ENCODE measurements around the gene DNAJC11.

Gene DNAJC11

GRCh38 chr1:6614019-6614928 is 87.3 kb downstream of the DNAJC11 start:
- TF ChIP-seq ZNF274 (IDR thresholded peaks at IDR 0.05; ENCODE audit: low read depth, low read length): no peak
- H3K4me3 ChIP-seq (ENCODE audit: low read length): peak overlapping the region; percentile 93

GRCh38 chr1:6613361-6614018 is 88.1 kb downstream of the DNAJC11 start, which contains the start of gene PHF13:
Gene PHF13 (plus strand): TSS chr1:6613731. CDS start chr1:6614067, 336 bp downstream.
- TF ChIP-seq ZNF274 (IDR thresholded peaks at IDR 0.05; ENCODE audit: low read depth, low read length): no peak
- H3K4me3 ChIP-seq (ENCODE audit: low read length): peak within 1 kb of the TSS; percentile 93

GRCh38 chr1:6612641-6613360 is 88.8 kb downstream of the DNAJC11 start:
- peak overlapping the region; percentile 65 for H3K4me3 ChIP-seq (ENCODE audit: low read length)
- TF ChIP-seq ZNF274 (IDR thresholded peaks at IDR 0.05; ENCODE audit: low read depth, low read length): no peak

GRCh38 chr1:6603915-6604558 is 97.6 kb downstream of the DNAJC11 start:
- TF ChIP-seq ZNF274 (IDR thresholded peaks at IDR 0.05; ENCODE audit: low read depth, low read length): no peak
- H3K4me3 ChIP-seq (ENCODE audit: low read length): peak overlapping the region; percentile 71; the same call in 1 of the 2 replicates

GRCh38 chr1:6603238-6603914 is 98.2 kb downstream of the DNAJC11 start:
- H3K4me3 ChIP-seq (ENCODE audit: low read length): peak overlapping the region; percentile 71
- no peak for TF ChIP-seq ZNF274 (IDR thresholded peaks at IDR 0.05; ENCODE audit: low read depth, low read length)

- H3K4me3 ChIP-seq (ENCODE audit: low read length): peak within 1 kb of the TSS; percentile 71
- no peak for TF ChIP-seq ZNF274 (IDR thresholded peaks at IDR 0.05; ENCODE audit: low read depth, low read length)
These were observed 98.9 kb downstream of the DNAJC11 start, which contains the start of gene KLHL21 for GRCh38 chr1:6602669-6603237. Gene KLHL21 (minus strand): TSS chr1:6602869. CDS start chr1:6602817, 52 bp downstream.

- peak overlapping the region; percentile 71 for H3K4me3 ChIP-seq (ENCODE audit: low read length)
- TF ChIP-seq ZNF274 (IDR thresholded peaks at IDR 0.05; ENCODE audit: low read depth, low read length): no peak
These were observed 99.5 kb downstream of the DNAJC11 start for GRCh38 chr1:6601923-6602668.

- no peak for TF ChIP-seq ZNF274 (IDR thresholded peaks at IDR 0.05; ENCODE audit: low read depth, low read length)
- peak overlapping the region; percentile 71 for H3K4me3 ChIP-seq (ENCODE audit: low read length)
These were observed 100.3 kb downstream of the DNAJC11 start for GRCh38 chr1:6601049-6601922.

GRCh38 chr1:6600410-6601048 is 101.1 kb downstream of the DNAJC11 start:
- peak overlapping the region; percentile 71 for H3K4me3 ChIP-seq (ENCODE audit: low read length)
- TF ChIP-seq ZNF274 (IDR thresholded peaks at IDR 0.05; ENCODE audit: low read depth, low read length): no peak

GRCh38 chr1:6599991-6600390 is 101.6 kb downstream of the DNAJC11 start:
- H3K4me3 ChIP-seq (ENCODE audit: low read length): peak overlapping the region; percentile 71; the same call in 1 of the 2 replicates

Data from GM08714 (cell line).